Ovary (tissue), 10 donors: ENCODE data around the gene PRRT1. TPM values are rescaled to one million over a fixed set of nuclear protein-coding genes. Genes with fewer than 3 reads are reported as not detected.

Experiments
- DNase-seq, 5 donors: peaks; one replicate each; pipeline ENCODE4 v3.0.0-alpha.2; 2019 to 2020
- H3K27ac ChIP-seq, 2 donors: fragments of 200-600 bp; one replicate each; pipeline versions ENCODE4 v1.5.1 to v1.8.0; 2019 to 2022
- H3K27me3 ChIP-seq: fragments of 200-600 bp; one replicate; pipeline ENCODE4 v1.8.0; 2022
- H3K36me3 ChIP-seq: fragments of 200-600 bp; sonication (generic); one replicate; pipeline ENCODE4 v1.5.1; 2019
- H3K4me1 ChIP-seq: one replicate; pipeline ENCODE4 v1.8.1; 2013; ENCODE audit warnings: mild to moderate bottlenecking, moderate library complexity; ENCODE audit not compliant: insufficient read depth
- H3K4me3 ChIP-seq: fragments of 200-600 bp; sonication (generic); one replicate; pipeline ENCODE4 v1.5.1; 2017
- H3K9me3 ChIP-seq, 2 donors: fragments of 200-600 bp in 1 of 2; sonication (generic) in 1 of 2; one replicate each; pipeline versions ENCODE4 v1.5.1 to v1.8.1; 2013 to 2019; ENCODE audit warnings: mild to moderate bottlenecking in 1 of 2, moderate library complexity in 1 of 2
- CTCF ChIP-seq, 3 donors: fragments of 450-650 bp in 2 of 3; fragments of 200-600 bp in 1 of 3; IDR thresholded peaks; one replicate each; pipeline versions ENCODE4 v1.5.1 to v1.8.0; 2016 to 2022; ENCODE audit warnings: antibody characterized with exemption in 3 of 3, mild to moderate bottlenecking in 1 of 3
- EP300 ChIP-seq: sonication (generic); formaldehyde crosslinking; IDR thresholded peaks from one replicate; pipeline ENCODE4 v1.6.1; 2017; ENCODE audit warnings: antibody characterized with exemption
- POLR2A ChIP-seq: fragments of 450-650 bp; IDR thresholded peaks from one replicate; pipeline ENCODE4 v1.6.1; 2017; ENCODE audit warnings: antibody characterized with exemption, mild to moderate bottlenecking, moderate library complexity
- WGBS, 3 donors: extraction: QIAGEN DNeasy Blood & Tissue Kit in 1 of 3; methylation state at CpG; one replicate each; pipeline versions ENCODE4 v1.1.5 to v1.1.7; 2013 to 2017; 5-methylcytosine and 5-hydroxymethylcytosine counted together
- intact Hi-C, 4 donors: fragments of 100-400 bp; cut with DNase I; formaldehyde crosslinking; loops; one replicate each; pipeline versions ENCODE4 v1.11.0 to v1.15.1; 2022 to 2023
- long read RNA-seq, 3 donors: library from polyadenylated mRNA in 2 of 3; unstranded in 2 of 3; transcript quantifications; one replicate each; pipeline ENCODE4 v2.0.0 and lab custom pipeline, GENCODE V29; 2021 to 2026
- polyA plus RNA-seq, 2 donors: library from polyadenylated mRNA; stranded (reverse); fragments of 200-250 nt in 1 of 2; fragments of 350-450 nt in 1 of 2; fragmentation: Illumina TruSeq in 1 of 2; extraction: RNeasy Lipid Tissue Mini Kit (QIAGEN cat#74804) in 1 of 2; gene quantifications; one replicate each; pipeline ENCODE4 v1.2.3, GENCODE V29; 2013 to 2014
- total RNA-seq, 7 donors: library from RNA; depleted of rRNA in 2 of 7; stranded (reverse); fragments of >200 nt in 2 of 7; fragmentation: NEBNext Ultra II Directional in 3 of 7; extraction: Animal tissue kit (Norgen Biotek cat#: 25700) in 3 of 7; gene quantifications; one replicate each; pipeline versions ENCODE4 v1.1.0 to v1.2.4, GENCODE V29; 2016 to 2023
- donor health status: DM: no; HTN: no; CAD: no; lungs with moderate emphysema.
- donor health status: DM: no; HTN: no; CAD: no.
- donor health status: Bipolar disorder and iron deficiency.
- donor health status: DM: yes; HTN: yes; CAD: no.
- donor health status: DM: no; HTN: no; CAD: no.
- donor health status: DM: yes; HTN: yes; CAD: no.

PRRT1 gene
- total RNA-seq = 10 to 100 TPM in 5 of 7 donors, 1 to 10 TPM in 2; 2.4 to 44.1 (median 28.0) TPM
- 10 to 100 TPM; 16.3 to 27.7 TPM for polyA plus RNA-seq
- long read RNA-seq, donor 1, transcript PRRT1-205 (3 exons, 2,782 nt) = major isoform, 27 of 60 reads
- long read RNA-seq, donor 1, transcript PRRT1-204 (3 exons, 1,355 nt) = minor isoform, 12 of 60 reads
- long read RNA-seq, donor 1, partial matches to known transcripts = 15 of 60 reads
- long read RNA-seq, donor 1, other reads (novel, unspliced or antisense) = 2 of 60 reads
- long read RNA-seq, donor 2, partial matches to known transcripts = 0 of 9 reads
- long read RNA-seq, donor 2, other reads (novel, unspliced or antisense) = 0 of 9 reads
- long read RNA-seq, donor 3, transcript PRRT1-201 (4 exons, 1,909 nt) = major isoform, 29 of 83 reads
- long read RNA-seq, donor 3, transcript PRRT1-203 (2 exons, 1,361 nt) = minor isoform, 5 of 83 reads
- long read RNA-seq, donor 3, transcript PRRT1-205 (3 exons, 2,782 nt) = minor isoform, 23 of 83 reads
- long read RNA-seq, donor 3, transcript PRRT1-204 (3 exons, 1,355 nt) = minor isoform, 5 of 83 reads
- long read RNA-seq, donor 3, partial matches to known transcripts = 20 of 83 reads
- long read RNA-seq, donor 3, other reads (novel, unspliced or antisense) = 1 of 83 reads

- H3K9me3 ChIP-seq = no peaks in the 10 kb centered on the region
- H3K27ac ChIP-seq = peak within 1 kb of the TSS; percentile 90 to 94
- no peaks in the 10 kb centered on the region for H3K27me3 ChIP-seq
- TF ChIP-seq POLR2A = no peak
- TF ChIP-seq CTCF (IDR thresholded peaks at IDR 0.05) = no peak
- no peak for TF ChIP-seq EP300
- H3K4me1 ChIP-seq = peaks cover 9% of the 10 kb centered on the region
- peak within 1 kb of the TSS; percentile 51 for H3K4me3 ChIP-seq
- DNase-seq = peak; percentile 46 to 61 (median 60)
- 1 to 3% (median 2%) methylated on average over 15 to 21 of the region's 24 CpGs for WGBS, 3 donors
- intact Hi-C loops = loop anchor here in 1 of 4 donors (10.0 kb wide), 1 partner anchor 67 kb away; no protein-coding TSS in a partner anchor
- H3K36me3 ChIP-seq = no peaks in the 10 kb centered on the region
These were observed at the start of gene PRRT1 for GRCh38 chr6:32151863-32152768. TSS of gene PRRT1 (minus strand) at chr6:32151939. CDS start at chr6:32151827, 112 bp downstream.

- intact Hi-C loops = no loop called here
- no peaks in the 10 kb centered on the region for H3K9me3 ChIP-seq
- peaks cover 3% of the 10 kb centered on the region for H3K4me1 ChIP-seq
- WGBS, 3 donors = 80 to 90% (median 88%) methylated on average over 13 of the region's 13 CpGs
- no peaks in the 10 kb centered on the region for H3K27me3 ChIP-seq
- H3K4me3 ChIP-seq = no peak overlapping the region
- H3K27ac ChIP-seq = no peak overlapping the region
- TF ChIP-seq POLR2A (no peak), CTCF (IDR thresholded peaks at IDR 0.05) (no peak), EP300 (no peak)
- DNase-seq = peak in 1 of 5 donors; percentile 17
- no peaks in the 10 kb centered on the region for H3K36me3 ChIP-seq
These were observed 49.2 kb upstream of the PRRT1 start for GRCh38 chr6:32200711-32201475.

- Histone ChIP-seq H3K36me3 (no peaks in the 10 kb centered on the region), H3K4me3 (no peak overlapping the region), H3K4me1 (peaks cover 3% of the 10 kb centered on the region), H3K9me3 (no peaks in the 10 kb centered on the region), H3K27me3 (no peaks in the 10 kb centered on the region), H3K27ac (no peak overlapping the region)
- intact Hi-C loops = loop anchor here in 1 of 4 donors (10.0 kb wide), 1 partner anchor 776 kb away; no protein-coding TSS in a partner anchor
- DNase-seq = peak in 1 of 5 donors; percentile 35
- TF ChIP-seq EP300 = no peak
- TF ChIP-seq POLR2A = no peak
- TF ChIP-seq CTCF (IDR thresholded peaks at IDR 0.05) = no peak
- WGBS, 3 donors = 83 to 84% (median 83%) methylated on average over 17 of the region's 17 CpGs
These were observed 47.1 kb upstream of the PRRT1 start for GRCh38 chr6:32198866-32199265.
